ENCODE results near the gene PCDHGC5.
A peak's percentile ranks its signal among the peaks of the same experiment; 100 is the strongest.

PCDHGC5 gene

GRCh38 chr5:141512911-141513626, 24.2 kb downstream of the PCDHGC5 start:
- peak in 1 of 2 donors; percentile 27 for DNase-seq (ENCODE audit: low read depth in 2 of 2)

- peak; percentile 67 to 70 for DNase-seq (ENCODE audit: low read depth in 2 of 2)
Observed at GRCh38 chr5:141513627-141514329, 24.9 kb downstream of the PCDHGC5 start.

- no peak for DNase-seq (ENCODE audit: low read depth in 2 of 2)
Observed at GRCh38 chr5:141514330-141515133, 25.7 kb downstream of the PCDHGC5 start.

GRCh38 chr5:141515141-141515540, 26.3 kb downstream of the PCDHGC5 start:
- DNase-seq (ENCODE audit: low read depth in 2 of 2), result no peak

GRCh38 chr5:141515946-141516671, 27.2 kb downstream of the PCDHGC5 start:
- no peak for DNase-seq (ENCODE audit: low read depth in 2 of 2)

- DNase-seq (ENCODE audit: low read depth in 2 of 2), result no peak
Observed at GRCh38 chr5:141516672-141517025, 27.8 kb downstream of the PCDHGC5 start.

- DNase-seq (ENCODE audit: low read depth in 2 of 2), result no peak
Observed at GRCh38 chr5:141517312-141517711, 28.4 kb downstream of the PCDHGC5 start.

GRCh38 chr5:141517880-141518617, 29.2 kb downstream of the PCDHGC5 start:
- DNase-seq (ENCODE audit: low read depth in 2 of 2), result no peak

GRCh38 chr5:141518618-141519015, 29.7 kb downstream of the PCDHGC5 start:
- DNase-seq (ENCODE audit: low read depth in 2 of 2), result no peak

- no peak for DNase-seq (ENCODE audit: low read depth in 2 of 2)
Observed at GRCh38 chr5:141519605-141520565, 31.0 kb downstream of the PCDHGC5 start.

- no peak for DNase-seq (ENCODE audit: low read depth in 2 of 2)
Observed at GRCh38 chr5:141521244-141521781, 32.4 kb downstream of the PCDHGC5 start.

- no peak for DNase-seq (ENCODE audit: low read depth in 2 of 2)
Observed at GRCh38 chr5:141522301-141522700, 33.4 kb downstream of the PCDHGC5 start.

- DNase-seq (ENCODE audit: low read depth in 2 of 2), result no peak
Observed at GRCh38 chr5:141523991-141524390, 35.1 kb downstream of the PCDHGC5 start.

GRCh38 chr5:141524604-141525597, 36.0 kb downstream of the PCDHGC5 start:
- DNase-seq (ENCODE audit: low read depth in 2 of 2), result no peak

GRCh38 chr5:141525653-141526052, 36.8 kb downstream of the PCDHGC5 start:
- DNase-seq (ENCODE audit: low read depth in 2 of 2), result no peak

- DNase-seq (ENCODE audit: low read depth in 2 of 2), result no peak
Observed at GRCh38 chr5:141527426-141527825, 38.5 kb downstream of the PCDHGC5 start.

- no peak for DNase-seq (ENCODE audit: low read depth in 2 of 2)
Observed at GRCh38 chr5:141528291-141528984, 39.6 kb downstream of the PCDHGC5 start.

GRCh38 chr5:141529002-141529401, 40.1 kb downstream of the PCDHGC5 start:
- DNase-seq (ENCODE audit: low read depth in 2 of 2), result no peak

All from stimulated activated CD8-positive, alpha-beta memory T cell treated with anti-CD3 and anti-CD28 coated beads, Interleukin-15, amount 100 ng/mL, for 48 hours (primary cell).